Effector CD8-positive, alpha-beta T cell (primary cell): ENCODE measurements around the gene PLBD1.

ENCODE experiments used
- DNase-seq: peaks from one replicate; lab custom pipeline; 2025; lab: John Stamatoyannopoulos, UW

Gene PLBD1

DNA sequence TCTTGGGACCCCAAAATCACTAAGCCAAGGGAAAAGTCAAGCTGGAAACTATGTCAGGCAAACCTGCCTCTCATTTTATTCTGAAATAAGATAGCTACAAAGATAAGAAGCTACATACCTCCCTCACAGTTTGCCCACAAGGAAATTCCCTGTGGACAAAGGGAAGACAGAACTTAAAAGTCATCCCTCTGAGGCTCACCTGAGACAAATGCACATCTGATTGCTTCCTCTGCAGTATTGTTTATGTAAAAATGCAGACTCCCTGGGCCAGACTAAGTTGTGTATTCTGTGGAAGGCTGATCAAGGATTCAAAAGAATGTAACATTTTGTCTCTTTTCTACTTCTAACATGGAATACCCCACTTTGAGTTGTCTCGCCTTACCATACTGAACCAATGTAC lies 2.5 kb upstream of the PLBD1 start:
- DNase-seq: no peak

DNA sequence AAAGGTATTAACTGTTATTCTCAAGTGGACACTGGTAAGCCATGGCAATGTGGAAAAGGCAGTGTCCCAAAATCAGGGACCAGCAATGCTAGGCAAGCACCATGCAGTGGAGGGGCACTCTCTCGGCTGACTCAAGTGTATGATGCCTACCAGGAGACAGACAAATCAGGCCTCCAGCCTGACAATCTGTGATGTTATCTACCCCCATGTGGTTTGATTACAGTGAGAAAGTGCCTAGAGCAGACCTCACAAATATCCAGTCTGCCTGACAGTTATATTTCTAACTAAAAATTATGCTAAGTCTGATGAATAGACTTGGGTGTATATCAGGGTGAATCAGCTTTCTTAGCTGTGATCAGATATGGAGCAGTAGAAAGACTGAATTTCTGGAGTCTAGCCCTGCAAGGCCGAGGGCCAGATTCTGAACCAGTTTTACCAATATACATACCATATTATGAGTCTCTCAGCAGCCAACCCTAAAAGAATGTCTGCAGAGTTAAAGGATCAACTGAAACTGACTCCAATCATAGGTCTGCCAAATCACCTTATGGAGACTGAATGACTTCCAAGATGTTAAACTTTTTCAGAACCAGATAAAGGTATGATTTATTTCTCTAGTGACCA lies 3.2 kb downstream of the PLBD1 start:
- no peak for DNase-seq

DNA sequence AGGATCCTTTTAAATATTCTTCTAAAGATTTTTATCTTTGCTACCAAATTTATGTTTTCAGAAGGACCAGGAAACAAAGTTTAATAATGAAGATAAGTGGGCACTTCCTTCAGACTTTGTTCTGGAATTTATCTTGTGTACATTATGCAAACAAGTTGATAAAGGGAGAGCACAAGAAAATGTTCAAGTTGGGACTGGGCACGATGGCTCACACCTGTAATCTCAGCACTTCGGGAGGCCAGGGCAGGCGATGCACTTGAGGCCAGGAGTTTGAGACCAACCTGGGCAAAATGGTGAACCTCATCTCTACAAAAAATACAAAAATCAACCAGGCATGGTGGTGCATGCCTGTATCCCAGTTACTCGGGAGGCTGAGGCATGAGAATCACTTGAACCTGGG lies 4.6 kb downstream of the PLBD1 start:
- no peak for DNase-seq

DNA sequence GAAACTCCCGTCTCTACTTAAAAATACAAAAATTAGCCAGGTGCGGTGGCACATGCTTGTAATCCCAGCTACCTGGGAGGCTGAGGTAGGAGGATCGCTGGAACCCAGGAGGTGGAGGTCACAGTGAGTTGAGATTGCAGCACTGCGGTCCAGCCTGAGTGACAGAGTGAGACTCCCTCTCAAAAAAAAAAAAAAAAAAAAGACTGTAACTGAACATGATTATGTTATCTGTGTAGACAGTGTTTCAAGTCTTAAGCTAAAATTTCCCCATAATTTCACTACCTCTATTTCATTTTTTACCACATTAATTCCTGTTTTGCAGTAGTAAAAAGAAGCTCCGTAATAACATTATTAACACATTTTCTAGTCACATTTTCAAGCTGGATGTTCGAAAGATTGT lies 5.4 kb downstream of the PLBD1 start:
- no peak for DNase-seq

DNA sequence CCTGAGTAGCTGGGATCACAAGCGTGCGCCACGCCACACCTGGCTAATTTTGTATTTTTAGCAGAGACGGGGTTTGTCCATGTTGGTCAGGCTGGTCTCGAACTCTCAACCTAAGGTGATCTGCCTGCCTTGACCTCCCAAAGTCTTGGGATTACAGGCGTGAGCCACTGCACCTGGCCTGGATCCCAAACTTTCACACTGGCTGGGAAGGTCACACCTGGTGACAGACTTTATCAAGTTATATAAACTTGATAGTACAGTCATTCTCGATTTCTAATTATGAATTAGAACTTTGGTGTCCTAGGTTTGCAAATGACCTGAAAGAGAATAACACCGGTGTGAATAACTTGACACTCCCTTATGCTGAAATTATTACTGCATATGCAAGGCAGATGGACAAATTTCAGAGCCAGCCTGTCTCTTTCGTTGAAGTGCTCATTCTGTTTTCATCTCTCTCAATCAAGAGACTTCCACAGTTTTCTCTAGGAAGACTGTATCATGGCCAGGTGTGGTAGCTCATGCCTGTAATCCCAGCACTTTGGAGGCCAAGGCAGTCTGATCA lies 5.9 kb downstream of the PLBD1 start:
- no peak for DNase-seq

DNA sequence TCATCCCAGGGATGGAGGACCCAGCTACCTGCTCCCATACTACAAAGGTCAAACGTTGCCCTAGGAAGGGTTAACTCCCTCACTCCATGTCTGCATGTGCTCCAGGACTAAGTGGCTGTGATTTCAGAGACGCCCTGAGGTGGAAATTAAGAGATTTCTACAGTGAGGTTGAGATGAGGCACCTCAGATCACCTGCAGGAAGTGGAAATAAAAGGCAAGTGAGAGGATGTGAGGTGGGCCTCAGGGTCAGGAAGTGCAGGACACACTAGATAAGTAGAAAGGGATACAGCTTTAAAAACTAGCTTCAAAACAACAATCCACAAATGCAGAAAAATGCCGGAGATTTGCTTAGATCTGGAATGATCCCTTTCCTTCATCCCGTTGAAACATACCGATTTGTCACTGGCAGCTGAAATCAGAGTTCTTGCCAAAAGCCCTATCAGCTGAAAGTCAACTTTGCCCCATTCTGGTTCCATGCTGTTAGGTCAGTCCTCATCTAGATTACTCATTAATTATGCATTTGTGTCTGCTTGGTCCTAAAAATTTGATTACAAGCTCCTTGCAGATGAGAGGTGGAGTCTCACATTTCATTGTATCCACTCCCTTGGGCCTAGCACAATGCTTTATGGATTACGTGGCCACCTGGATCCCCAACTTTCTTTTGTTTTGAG lies 6.6 kb downstream of the PLBD1 start:
- no peak for DNase-seq

DNA sequence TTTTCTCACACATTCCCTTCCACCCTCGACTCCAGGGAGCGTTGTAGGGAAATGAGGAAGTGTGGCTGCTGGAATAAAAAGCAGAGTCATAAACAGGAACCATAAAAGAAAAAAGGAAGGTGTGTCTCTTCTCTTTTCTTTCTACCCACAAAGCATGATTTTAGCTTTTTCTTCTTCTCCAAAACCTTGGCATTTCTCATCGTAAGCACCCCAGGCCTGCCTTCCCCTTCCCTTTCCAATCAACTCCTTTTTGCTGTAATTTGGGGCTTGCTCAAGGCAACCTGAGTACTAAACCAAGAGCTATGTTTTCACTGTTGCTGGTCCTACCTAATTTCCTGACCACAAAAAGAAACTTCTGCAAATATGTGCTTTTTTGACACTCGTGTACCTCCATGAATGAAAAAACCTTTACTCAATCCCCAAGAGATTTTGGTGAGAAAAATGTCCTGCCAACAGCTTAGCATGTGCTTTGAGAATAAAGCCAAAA lies 9.2 kb downstream of the PLBD1 start:
- no peak for DNase-seq

DNA sequence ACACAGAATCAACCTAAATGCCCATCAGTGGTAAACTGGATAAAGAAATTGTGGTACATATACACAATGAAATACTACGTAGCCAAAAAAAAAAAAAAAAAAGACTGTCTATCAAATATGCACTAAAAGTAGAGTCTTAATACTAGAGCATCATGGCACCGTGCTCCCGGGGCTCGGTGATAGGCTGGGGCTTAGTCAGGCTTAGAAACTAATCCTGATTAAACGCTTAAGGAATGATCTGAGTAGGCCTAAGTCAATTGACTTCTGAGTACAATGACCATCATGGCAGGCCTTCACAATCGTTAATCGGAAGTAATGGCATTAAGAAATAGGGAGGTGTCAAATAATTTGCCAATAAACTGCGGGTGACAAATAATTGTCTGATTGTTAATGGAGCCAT lies 9.7 kb downstream of the PLBD1 start:
- DNase-seq: no peak

DNA sequence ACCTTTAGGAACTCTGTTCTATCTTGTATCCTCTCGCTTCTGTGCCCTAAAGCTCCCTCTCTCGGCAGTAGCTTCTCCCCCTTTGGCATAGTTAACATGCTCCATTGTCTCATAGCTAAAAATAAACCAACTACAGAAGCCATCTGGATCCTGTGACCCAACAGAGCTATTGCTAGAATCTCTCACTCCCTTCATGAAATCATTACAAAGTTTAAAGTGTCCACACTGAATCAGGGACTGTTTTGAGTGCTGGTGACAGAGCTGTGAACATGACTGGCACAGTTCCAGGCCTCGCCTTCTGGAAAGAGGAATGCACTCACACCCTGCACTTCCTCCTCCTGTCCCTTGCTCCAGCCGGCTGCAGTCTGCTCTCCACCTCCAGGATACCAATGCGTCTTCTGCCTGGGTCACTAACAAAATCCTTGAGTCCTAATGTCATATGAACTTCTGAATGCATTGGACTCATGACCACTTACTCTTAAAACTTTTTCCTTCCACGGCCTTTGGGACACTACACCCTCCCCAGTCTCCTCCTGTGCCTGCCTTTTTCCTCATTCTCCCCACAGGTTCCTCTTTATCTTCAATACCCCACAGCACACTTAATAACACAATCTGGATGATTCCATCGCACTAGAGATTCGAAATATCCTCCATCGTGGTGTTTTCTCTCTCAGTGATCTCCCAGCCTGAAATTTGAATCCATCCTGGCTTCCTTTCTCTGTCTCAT lies 13.2 kb downstream of the PLBD1 start:
- DNase-seq: no peak

DNA sequence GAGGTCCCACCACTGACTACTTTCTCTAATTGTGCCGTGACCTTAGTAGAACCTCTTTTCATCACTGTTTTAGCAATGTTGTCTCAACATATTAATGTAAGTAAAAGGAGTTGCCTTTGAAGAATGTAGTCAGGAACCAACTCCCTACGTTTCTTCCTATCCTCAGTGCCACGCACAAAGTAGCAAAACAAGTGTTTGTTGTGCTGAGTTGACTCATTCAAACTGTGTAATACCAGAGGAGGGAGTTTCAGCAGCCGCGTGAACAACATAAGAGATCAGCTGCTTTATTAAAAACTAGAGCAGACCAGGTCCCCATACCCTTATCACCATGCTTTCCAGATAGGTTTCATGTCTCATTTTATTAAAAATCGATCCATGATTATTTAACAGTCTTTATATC lies 19.1 kb downstream of the PLBD1 start:
- no peak for DNase-seq

DNA sequence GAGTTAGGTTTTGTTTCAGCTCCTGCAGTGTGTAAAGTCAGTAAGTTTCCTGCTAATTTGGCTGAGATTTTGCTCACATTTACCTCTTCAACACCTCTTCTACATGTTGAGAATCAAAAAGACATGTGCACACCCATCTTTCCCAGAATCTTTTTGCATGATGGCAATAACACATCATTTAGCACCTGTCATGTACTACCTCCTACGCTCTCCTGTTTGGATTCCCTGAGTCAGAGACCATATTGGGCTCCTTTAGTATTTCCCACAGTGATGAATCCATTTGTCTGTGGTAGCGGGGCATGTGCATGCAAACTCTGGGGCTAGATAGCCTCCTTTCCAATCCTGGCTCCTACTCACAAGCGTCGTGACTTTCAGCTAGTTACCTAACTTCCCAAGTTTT lies 20.1 kb downstream of the PLBD1 start:
- no peak for DNase-seq

DNA sequence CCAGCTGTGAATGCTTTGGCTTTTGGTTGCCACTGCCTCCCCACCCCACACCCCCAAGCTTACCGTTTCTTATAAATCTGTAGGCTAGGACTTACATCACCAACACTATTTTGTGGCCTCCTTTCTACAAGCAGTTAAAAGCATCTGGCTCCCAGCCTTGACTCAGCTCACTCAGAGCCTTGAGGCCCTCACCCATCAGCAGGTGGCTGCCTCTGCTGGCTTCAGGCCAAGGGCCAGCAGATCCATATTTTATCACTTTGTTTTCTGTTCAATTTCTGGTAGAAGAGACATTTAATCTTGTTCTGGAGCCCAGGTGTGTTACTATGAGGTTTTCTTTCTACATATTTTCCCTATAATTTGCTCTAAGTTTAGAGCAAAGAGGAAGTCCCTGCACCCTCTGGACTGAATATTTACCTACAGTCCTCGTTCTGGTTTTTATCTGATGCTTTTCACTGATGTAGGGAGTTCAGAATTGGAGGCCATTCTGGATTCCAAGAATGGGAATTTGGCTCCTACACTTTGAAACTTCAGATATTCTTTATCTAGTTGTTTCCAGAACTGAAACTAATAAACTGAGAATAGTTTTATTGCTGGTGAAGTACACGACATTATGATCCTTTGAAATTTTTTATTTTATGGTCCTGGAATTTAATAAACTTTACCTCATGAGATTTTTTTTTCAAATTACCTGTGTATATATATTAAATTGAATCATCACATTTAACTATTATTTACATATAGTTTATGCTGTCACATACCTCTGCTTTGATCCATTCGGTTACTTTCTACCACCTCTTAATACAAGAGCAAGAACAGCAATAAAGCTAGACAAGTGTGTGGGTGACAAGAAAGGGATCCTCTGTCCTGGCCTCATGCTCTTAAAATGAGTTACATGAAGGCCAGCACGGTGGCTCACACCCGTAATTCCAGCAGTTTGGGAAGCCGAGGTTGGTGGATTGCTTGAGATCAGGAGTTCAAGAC lies 22.2 kb downstream of the PLBD1 start:
- no peak for DNase-seq

DNA sequence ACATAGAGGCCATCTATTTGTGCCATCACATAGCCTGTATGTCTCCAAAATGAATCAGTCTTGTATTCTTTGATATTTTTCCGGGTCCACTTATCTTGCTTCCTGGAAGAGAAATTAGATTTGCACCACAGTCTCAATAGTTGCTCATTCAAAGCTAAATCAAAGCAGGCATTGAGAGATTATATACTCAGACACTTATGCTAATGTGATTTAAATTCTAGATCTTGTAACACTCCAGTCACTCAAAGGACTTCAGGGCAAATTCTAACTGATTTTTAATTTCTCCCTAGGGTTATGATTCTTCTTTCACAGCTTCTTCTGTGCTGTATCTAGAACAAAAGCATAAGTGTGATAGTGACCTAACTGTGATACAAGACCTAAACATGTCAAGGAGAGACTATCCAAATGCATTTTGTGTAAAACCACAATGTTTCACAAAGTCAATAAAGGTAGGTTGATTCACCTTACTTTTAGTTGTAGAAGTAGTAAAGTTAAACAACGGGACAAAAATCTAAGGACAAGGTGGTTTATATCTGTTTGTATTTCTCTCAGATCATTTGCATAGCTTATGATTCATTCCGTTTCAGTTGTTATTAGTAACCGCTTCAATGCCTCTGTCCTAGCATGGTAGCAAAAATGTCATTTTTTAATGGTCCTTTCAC lies 26.8 kb downstream of the PLBD1 start:
- DNase-seq: no peak

DNA sequence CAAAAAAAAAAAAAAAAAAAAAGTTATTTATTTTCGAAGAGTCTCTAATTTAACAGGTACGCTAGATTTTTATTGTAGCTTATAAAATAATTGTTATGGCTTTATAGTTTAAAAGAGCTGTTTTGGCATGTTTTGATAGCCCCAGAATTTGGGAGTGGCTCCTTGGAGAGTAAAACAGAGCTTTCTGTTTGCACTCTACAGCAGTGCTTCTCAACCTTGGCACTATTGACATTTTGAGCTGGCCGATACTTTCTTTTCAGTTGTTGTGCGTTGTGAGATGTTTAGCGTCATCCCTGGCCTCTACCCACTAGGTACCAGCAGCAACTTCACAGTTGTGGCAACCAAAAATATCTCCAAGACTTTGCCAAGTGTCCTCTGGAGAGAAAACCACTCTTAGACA lies 30.6 kb downstream of the PLBD1 start:
- DNase-seq: no peak

DNA sequence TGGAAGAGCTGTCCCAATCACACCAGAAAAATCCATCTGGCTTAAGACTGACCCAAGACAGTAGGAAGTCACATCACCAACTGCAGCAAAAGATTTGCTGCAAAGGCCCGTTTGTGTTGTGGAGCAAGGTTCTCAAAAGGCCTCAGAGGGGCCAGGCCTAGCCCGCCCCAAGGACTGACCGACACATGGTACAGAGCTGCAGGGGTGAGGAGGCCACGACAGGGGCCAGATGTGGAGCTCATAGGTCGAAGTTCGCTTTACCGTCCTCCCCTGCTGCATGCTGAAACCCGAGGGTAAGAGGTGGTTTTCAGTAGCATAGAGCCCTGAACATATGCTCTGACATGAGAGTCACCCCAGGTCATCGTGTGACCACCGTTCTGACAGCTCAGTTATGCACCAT lies 35.5 kb downstream of the PLBD1 start:
- DNase-seq: no peak

DNA sequence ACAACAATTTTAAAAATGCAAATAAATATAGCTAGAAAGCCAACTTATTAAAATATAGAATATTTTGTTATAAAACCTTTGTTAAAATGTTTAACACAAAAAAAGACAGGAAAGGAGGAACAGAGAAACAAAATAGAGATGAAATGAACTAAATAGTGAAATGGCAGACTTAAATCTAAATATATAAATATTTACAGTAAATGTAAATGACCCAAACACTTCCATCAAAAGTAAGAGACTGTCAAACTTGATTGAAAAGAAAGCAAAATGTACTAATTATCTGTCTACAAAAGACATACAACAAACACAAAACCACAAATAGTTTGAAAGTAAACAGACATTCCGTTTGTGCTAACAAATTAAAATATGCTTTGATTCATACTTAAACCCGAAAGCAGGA lies 41.7 kb downstream of the PLBD1 start:
- DNase-seq: no peak

DNA sequence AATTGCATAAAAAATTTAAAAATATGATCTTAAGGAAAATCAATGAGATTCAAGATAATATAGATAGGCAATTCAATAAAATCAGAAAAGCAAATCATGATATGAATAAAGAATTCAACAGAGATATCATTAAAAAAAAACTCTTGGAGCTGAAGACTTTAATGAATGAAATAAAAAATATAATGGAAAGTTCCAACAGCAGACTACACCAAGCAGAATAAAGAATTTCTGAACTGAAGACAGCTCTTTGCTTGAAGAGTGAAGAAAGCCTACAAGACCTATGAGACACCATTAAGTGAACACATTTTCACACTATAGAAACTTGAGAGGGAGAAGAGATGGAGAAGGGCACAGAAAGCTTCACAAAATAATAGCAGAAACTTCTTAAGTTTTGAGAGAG lies 45.9 kb downstream of the PLBD1 start:
- no peak for DNase-seq

DNA sequence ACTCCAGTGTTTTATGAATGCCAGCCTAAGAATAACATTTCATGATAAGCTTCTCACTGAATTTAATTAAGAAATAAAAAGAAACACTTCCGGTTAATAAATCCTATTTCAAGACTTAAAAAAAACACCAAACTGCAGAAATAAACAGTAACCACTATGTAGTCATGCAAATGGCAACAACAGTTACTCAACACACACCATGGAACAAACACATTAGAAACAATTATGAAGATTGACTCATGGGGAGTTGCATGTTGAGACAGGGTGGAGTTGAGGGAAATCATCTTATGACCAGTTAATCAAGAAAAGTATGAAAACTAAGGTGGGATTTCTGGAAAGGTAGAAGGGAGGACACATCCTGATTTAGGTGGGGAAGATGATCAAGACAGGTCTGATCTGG lies 52.7 kb downstream of the PLBD1 start:
- DNase-seq: no peak

DNA sequence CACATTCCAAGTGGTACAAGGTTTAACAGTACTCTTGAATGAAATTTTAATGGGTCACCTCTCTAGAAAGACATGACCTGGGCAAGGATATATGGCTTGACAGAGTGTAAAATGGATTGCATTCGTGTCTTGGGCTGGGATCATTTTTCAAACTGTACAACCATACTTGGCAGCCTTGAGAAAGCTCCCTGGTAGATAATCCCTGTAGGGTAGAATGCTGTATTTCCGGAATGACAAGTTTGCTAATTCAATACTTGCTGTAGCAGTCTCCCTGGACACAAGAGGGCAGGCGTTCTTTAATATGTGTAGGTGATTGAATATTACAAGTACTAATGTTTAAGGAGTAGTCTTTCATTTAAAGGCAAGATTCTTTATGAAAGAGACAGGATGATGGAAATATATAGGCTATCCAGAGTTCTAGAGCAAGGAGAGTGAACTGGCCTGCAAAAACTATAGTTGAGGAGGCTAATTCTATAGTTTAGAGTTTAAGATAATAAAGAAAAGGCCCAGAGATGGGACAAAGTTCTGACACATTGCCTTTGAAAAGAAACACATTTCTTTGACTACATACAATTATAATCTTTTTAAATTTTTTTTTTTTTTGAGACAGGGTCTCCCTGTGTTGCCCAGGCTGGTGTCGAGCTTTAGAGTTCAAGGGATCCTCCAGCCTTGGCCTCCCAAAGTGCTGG lies 53.4 kb downstream of the PLBD1 start:
- DNase-seq: no peak

DNA sequence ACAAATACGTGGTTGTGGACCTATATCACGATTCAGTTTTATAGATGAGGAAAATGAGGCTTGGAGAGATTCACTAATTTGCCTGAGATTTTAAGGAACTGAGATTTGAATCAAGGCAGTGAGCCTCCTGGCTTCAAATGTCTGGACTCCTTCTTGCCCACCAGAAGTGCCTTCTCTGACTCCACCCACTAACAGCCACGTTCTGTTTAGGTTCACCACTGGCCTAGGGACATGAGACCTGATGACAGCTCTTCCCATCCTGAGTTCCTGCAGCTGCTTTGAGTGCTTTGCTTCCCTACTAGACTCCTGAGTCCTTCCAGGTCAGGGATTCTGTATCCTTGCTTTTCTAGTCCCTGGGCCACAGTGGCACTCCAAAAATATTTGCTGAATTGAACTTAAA lies 57.1 kb downstream of the PLBD1 start:
- no peak for DNase-seq
